Measurements from ENCODE around the gene ZNF565.
A peak's percentile ranks its signal among the peaks of the same experiment; 100 is the strongest.
"Not testable (repeated sequence)": the region's sequence is repeated elsewhere in the genome, so short reads cannot be mapped to it uniquely, and the experiment has no call there.

Gene ZNF565

GRCh38 chr19:36214386-36215275 is at the start of gene ZNF565, which contains the start of gene ZNF146:
Gene ZNF565, minus strand, starts transcription at chr19:36214665. Its CDS starts 12,680 bp downstream, at chr19:36201985.
Gene ZNF146, plus strand, starts transcription at chr19:36215106. Its CDS starts 21,335 bp downstream, at chr19:36236441.
- peak; percentile 98 for DNase-seq

DNA sequence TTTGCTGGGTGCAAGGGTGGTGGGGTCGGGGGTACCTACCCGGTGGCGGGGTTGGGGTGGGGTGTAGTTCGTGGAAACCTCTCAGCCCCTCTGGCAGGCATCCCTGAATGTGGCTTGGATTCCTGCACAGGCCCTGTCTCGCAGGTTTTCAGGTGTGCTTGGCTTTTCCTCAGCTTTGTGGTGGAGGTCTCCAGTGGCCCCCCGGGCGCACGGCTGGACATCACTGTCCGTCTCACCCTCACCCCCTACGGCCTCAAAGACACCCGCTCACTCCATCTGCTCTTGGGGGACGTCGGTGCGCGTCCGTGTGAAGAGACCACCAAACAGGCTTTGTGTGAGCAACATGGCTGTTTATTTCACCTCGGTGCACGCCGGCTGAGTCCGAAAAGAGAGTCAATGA is 44.7 kb upstream of the ZNF565 start:
- DNase-seq = no peak

DNA sequence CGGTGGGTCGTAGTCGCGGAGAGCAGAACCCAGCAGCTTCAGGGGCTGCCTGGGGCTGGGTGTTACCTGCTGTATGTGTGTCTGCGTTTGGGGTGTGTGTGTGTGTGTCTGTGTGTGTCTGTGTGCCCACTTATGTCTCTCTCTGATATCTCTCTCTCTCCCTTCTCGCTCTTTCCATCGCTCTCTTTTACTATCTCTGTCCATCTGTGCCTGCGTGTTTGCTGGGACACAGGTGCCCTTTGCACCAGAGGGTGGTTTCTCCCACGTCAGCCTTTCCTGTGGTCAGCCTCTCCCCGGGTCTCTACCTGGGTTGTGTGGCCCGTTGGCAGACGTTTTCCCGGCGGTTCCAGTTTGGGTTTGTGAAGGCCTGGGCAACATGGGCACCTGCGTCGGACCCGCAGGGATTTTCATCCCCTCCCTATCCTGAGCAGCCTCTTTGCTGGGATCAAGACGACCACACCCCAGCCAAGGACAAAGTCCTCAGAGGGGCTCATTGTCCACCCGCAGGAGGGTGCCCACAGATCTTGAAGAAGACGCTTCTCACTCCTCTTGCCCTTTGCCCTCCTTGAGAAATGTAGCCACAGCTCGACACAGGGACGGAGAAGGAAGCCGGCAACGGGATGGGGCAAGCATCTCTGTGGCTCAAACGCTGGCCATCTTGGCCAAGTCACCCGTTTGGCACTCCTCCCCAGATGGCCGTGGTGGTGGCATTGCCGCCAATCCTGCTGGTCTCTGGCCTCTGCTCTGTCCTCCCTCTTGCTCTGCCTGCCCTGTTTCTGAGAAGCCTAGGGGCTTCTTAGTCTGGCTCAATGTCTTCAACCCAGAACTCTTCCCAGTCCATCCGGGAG is 43.8 kb upstream of the ZNF565 start:
- no peak for DNase-seq

DNA sequence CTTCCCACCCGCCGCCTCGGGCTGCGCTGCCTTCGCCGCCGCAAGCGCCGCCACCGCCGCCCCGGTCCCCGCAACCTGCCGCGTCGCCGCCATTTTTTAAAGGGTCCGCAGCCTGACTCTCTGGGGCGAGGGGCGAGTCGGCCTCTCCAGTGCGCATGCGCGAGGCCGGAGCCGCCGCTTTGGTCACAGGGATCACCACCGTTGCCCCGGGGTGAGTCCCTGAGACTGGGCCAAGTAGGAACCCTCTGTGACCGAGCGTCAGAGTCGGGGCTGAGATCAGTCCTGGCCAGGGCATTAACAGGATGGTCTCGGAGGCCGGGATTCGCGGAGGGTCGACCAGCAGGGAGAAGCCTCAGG is 43.0 kb upstream of the ZNF565 start:
- DNase-seq = no peak

GRCh38 chr19:36256853-36257519 is 42.5 kb upstream of the ZNF565 start:
- no peak for DNase-seq

GRCh38 chr19:36256064-36256463 is 41.6 kb upstream of the ZNF565 start:
- DNase-seq = no peak

DNA sequence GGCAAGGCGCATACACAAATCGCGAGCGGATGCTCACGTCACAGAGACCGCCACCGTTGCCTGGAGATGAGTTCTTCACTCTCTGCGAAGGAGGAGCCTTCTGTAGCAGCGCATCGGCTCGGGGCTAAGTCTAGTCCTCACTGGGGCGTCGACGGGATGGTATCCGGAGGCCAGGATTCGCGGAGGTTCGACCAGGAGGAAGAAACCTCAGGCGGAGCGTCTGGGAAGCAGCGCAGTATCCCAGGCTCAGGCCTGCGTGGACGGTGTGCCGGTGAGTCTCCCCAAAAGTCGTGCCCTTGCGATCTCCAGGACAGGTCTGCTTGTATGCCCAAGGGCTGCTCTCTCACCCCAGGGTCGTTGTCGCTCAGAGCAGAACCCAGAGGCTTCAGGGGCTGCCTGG is 40.9 kb upstream of the ZNF565 start:
- DNase-seq = no peak

DNA sequence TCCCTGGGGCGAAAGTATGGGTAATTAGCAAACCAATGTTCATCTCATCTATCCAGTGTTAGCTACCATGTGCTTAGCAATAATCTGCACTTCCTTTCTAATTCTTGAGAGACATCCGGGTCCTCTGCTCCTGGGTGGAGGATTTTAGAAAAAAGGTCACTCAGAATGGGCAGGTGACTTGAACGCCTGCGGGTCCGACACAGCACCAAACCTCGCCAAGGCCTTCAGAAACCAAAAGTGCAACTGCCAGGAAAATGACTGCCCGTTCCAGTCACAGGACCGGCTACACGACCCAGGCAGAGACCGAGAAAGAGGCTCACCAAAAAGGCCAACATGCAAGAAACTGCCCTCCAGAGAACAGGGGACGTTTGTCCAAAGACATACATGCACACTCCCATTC is 40.4 kb upstream of the ZNF565 start:
- DNase-seq = no peak

DNA sequence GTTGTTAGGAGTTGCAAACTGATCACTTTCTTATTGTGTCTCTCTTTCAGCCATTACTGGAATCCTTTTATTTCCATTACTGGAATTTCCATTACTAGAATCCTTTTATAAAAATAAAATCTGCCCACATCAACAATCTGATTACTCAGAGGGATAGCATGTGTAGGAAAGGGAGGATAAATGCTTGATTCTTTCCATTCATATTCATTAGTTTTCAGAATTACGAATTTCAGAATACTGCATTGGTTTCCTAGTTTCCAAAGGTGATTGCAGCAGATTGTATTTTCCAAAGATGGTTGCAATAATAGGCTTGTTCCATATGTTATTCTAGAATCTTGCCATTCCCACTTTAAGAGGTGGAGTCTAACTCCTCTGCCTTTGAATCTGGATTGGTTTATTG is 37.6 kb upstream of the ZNF565 start:
- no peak for DNase-seq

DNA sequence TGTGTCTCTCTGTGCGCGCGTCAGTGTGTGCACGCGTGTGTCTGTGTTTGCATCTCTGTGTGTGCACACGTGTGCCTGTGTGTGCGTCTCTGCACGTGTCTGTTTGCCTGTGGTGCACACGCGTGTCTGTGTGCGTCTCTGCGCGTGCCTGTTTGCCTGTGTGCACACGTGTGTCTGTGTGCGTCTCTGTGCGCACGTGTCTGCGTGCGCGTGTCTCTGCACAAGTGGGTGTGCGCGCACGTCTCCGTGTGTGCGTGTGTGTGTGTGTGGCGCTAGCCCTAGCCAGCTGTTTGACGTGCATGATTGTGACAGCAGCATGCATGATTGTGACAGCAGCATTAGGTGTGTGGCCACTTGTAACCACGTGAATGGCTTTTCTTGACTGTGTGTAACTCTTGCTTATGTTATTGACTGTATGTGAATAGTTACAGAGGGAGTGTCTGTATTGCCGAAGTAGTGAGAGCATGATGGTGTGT is 31.6 kb upstream of the ZNF565 start:
- DNase-seq = no peak

DNA sequence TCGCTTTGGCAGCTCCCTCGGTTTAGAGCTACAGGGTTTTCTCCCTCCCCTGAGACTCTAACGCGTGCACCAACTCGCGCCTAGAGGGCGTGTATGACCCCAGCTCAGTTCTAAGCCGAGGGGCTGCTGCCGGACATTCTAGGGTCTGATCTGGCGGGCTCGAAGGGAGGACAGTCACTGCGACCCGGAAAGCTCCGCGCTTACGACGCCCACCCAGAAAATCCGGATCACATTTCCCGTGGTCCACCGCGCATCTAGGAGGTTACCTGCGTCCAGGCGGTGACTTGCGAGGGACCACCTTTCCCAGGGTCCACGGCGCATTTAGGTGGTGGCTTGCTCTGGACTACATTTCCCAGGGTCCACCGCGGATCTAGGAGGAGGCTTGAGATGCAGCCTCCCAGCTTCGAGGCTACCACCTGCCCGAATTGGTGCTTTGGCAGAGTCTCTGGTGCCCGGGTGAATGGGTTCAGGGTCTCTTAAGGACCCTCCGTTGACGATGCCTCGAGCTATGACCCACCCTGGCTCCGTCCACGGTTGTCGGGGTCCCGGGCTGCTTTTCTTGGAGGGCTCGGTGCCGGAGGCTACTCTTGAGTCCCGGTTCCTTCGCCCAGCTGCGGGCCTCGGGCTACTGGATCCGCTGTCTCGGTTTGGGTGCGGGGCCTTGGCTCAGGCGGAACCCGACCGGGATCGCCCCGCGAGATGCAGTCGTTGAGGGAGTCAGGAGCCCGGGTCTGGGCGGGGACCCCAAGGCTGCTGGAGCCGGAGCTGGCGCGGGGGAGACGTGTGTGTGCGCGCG is 30.9 kb upstream of the ZNF565 start:
- no peak for DNase-seq

DNA sequence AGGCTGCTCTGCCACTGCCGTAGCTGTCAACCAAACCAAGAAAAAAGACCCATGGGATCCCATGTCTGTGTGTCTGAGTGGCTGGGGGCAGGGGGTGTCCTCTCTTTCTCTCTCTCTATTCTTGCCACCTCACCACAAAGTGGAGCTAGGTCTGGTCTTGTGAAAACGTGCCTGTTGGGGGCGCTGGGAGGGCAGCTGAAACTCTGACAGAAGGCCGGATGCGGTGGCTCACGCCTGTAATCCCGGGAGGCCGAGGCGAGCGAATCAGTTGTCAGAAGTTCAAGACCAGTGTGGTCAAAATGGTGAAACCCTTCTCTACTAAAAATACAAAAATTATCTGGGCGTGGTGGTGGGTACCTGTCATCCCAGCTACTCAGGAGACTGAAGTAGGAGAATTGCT is 29.6 kb upstream of the ZNF565 start:
- DNase-seq = no peak

- DNase-seq = no peak
Measured at GRCh38 chr19:36236946-36237310, 22.5 kb upstream of the ZNF565 start.

DNA sequence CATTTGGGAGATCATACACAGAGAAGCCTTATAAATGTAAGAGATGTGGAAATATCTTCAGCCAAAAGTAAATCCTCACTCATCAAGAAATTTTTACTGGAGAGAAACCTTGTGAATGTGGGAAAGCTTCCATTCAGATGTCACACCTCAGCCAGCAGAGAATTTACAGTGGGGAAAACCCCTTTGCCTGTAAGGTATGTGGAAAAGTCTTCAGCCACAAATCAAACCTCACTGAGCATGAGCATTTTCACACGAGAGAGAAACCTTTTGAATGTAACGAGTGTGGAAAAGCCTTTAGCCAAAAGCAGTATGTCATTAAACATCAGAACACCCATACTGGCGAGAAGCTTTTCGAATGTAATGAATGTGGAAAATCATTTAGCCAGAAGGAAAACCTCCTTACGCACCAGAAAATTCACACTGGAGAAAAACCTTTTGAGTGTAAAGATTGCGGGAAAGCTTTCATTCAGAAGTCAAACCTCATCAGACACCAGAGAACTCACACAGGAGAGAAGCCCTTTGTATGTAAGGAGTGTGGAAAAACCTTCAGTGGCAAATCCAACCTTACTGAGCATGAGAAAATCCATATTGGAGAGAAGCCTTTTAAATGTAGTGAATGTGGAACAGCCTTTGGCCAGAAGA is 22.0 kb upstream of the ZNF565 start:
- no peak for DNase-seq

GRCh38 chr19:36233626-36234025 is 19.2 kb upstream of the ZNF565 start:
- DNase-seq = not testable (repeated sequence)

- DNase-seq = no peak
Measured at GRCh38 chr19:36225219-36225892, 10.9 kb upstream of the ZNF565 start.

DNA sequence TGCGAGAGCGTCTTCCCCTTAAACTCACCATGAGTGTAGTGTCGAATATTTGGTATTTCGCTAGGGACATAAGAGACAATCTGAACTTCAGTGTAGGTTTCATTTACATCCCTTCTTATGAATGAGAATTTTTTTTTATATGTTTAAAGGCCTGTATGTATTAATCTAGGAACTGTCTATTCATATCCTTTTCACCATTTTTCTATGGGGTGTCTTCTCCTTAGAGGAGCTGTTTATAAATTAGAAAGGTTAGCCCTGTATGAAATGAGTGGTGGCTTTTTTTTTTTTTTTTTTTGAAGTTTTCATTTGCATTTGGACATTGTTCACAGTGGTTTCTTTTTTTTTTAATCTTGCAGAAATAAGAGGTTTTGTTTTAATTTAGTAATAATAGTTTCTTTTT is 8.0 kb upstream of the ZNF565 start:
- no peak for DNase-seq

GRCh38 chr19:36221474-36221873 is 7.0 kb upstream of the ZNF565 start:
- no peak for DNase-seq

- peak; percentile 86 for DNase-seq
Measured at GRCh38 chr19:36215276-36216123, 1.0 kb upstream of the ZNF565 start.

DNA sequence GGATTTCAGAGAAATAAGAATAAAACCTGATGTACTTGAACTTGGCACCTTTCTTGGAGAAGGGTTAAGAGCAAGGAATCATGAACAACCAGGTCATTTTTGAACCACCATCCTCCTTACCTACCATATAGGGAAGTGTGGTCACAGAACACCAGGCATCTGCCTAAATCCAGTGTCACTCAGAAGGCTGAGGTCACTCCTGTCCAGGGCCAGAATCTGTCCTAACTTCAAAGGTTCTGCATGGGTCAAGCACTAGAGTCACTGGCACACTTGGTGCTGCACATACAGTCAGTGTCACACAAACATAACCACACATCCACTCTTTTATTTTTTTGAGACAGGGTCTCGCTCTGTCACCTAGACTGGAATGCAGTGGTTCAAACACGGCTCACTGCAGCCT is 1.6 kb downstream of the ZNF565 start:
- DNase-seq = no peak

Measured in KG1 (cell line).